Measurements from ENCODE around the gene PAXX. TPM values are rescaled to one million over a fixed set of nuclear protein-coding genes. Genes with fewer than 3 reads are reported as not detected.
"Not testable (repeated sequence)": the region's sequence is repeated elsewhere in the genome, so short reads cannot be mapped to it uniquely, and the experiment has no call there.

Gene PAXX
- total RNA-seq, 1 donor from 2014 or later = 33.1 TPM

GRCh38 chr9:137019891-137020683 is 27.9 kb downstream of the PAXX start:
- ATAC-seq = no peak

GRCh38 chr9:137020771-137021567 is 28.7 kb downstream of the PAXX start:
- no peak for ATAC-seq

GRCh38 chr9:137021568-137021978 is 29.4 kb downstream of the PAXX start:
- ATAC-seq = no peak

DNA sequence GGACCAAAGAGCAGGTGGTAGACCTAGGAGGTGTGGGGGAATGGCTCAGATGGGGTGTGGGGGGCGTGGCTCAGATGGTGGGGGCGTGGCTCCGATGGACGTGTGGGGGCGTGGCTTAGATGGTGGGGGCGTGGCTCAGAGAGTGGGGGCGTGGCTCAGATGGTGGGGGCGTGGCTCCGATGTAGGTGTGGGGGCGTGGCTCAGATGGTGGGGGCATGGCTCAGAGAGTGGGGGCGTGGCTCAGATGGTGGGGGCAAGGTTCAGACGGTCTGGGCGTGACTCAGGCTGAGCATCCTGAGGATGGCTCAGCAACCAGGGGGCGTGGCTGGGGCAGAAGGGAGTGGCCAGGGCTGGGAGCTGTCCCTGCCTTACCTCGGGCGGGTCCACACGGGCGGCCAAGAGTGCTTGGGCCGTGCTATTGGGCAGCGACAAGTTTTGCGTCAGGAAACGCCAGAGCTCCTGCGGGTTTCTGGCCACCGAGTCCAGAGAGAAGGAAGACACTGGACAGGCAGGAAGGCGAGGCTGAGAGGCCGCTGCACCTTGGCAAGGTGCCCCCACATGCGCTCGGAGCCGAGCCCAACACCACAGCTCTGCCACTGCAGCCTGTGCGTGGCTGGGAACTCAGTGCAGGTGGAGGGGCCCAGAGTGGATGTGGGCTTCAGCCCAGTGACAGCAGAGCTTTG is 29.9 kb downstream of the PAXX start:
- peak; percentile 84 for ATAC-seq

- no peak for ATAC-seq
Observed at GRCh38 chr9:137022662-137023008, 30.4 kb downstream of the PAXX start.

GRCh38 chr9:137023157-137023556 is 30.9 kb downstream of the PAXX start:
- ATAC-seq = no peak

DNA sequence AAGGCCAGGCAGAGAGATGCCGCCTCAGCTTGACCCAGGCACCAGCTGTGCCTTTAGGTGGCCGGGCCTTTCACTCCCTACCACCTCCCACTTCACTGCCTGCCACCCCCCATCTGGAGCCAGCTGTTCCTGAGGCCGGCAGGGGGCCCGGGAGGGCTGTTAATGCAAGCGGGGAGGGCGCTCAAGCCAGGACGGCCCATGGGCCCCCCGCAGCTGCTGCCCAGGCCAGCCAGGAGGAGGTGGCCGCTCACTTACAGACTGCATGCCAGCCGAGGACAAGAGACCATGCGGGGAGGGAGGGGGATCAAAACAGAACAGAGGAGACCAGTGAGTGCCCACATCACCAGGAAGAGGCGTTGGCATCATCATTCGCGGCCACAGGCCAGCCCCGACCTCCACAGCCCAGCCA is 31.4 kb downstream of the PAXX start:
- no peak for ATAC-seq

GRCh38 chr9:137025517-137025966 is 33.3 kb downstream of the PAXX start:
- ATAC-seq = peak; percentile 47

DNA sequence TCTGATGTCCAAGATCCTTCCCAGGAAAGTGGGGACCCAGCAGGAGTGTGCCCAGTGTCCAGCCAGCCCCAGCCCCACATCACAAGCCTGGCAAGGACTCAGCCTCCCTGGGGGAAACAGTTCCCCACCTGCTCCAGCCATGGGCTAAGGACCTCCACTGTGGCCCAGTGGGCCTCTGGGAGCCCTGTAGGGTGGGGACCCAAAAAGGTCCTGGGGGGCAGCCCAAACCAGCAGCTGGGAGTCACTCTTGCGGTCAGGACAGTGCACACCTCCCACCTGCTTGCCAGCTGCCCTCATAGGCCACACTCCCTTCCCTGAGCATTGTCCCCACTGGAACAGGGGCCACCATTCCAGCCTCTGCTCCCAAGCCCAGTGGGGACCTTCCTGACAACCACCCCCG is 34.2 kb downstream of the PAXX start:
- ATAC-seq = no peak

GRCh38 chr9:137026828-137027227 is 34.6 kb downstream of the PAXX start:
- ATAC-seq = no peak

- no peak for ATAC-seq
Observed at GRCh38 chr9:137027369-137028262, 35.4 kb downstream of the PAXX start, which contains the start of gene ABCA2. TSS of gene ABCA2 (minus strand) at chr9:137028237. CDS start at chr9:137028140, 97 bp downstream.

DNA sequence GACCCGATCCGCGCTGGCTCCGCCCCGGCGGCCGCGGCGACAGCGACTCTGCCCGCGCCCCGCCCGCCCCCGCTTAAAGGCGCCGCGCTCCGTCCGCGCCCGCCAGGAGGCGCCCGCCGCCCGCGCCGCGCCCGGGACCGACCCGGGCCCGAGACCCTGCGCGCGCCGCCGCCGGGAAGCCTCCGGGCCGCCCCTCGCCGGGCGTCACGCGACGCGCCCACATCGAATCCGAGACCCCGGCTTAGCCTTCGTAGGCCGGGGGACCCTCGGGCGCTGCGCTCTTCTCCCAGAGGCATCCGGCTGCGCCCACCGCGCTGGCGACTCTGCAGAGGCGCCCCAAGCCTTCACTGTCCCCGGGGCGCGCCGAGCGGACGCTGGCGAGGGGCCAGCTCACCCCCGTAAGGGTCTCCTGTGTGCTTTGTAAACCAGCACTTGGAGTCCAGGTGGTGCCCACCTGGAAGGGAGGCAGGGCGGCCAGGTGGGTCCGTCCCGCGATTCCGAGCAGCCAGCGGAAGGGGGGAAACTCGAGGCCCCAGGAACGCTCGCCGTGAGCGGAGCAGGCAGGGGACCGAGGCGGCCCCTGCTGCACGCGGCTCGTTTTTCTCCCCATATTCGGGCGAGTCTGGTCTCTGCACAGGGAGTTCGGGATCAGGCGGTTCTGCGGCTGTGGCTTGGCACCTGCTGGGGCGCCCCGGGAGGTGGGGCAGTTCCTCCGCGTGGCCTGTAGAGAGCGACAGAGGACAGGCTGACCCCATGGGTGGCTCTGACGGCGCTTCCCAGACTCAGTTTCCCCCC is 36.2 kb downstream of the PAXX start:
- ATAC-seq = peak; percentile 45

- peak; percentile 47 for ATAC-seq
Observed at GRCh38 chr9:137029058-137029936, 37.1 kb downstream of the PAXX start.

- ATAC-seq = no peak
Observed at GRCh38 chr9:137030006-137030405, 37.8 kb downstream of the PAXX start.

DNA sequence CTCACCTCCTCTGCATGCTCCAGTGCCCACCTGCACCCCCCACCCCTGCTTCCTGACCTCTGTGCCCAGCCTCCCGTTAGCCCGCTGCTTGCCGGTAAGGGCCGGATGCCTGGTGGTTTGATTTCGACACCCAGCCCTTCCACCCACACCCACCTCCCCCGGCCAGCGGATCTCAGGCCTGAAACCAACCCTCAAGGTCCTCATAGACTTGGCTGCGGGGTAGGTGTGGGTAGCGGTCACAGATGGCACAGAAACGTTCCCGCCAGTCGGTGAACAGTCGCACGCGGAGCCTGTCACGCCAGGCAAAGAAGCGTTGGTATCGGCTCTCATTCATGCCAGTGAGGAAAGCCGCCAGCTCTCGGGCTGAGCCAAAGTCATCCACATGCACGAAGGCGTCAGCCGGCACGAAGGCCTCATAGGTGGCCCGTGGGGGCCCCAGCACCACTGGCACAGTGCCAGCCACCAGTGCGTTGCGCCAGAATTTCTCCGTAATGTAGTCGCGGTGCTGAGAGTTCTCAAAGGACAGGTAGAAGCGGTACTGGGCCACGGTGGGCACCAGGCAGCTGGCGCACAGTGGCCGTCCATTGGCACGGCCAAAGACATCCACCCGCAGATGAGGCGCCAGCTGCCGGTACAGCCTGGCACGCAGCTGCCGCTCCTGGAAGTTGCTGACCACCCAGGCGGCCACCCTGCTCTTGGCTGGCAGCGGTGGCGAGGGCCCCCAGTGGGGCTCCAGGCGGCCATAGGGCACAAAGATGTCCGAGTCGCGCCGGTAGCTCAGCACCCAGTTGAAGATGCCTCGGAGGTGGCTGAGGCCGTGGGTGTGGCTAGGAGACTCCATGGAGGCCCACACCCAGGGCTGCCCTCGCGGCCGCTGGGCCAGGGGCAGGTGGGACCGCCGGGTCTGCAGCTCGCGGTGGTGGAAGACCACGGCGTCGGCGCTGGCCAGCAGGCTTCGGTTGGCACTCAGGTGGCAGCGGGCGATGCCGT is 38.6 kb downstream of the PAXX start:
- no peak for ATAC-seq

DNA sequence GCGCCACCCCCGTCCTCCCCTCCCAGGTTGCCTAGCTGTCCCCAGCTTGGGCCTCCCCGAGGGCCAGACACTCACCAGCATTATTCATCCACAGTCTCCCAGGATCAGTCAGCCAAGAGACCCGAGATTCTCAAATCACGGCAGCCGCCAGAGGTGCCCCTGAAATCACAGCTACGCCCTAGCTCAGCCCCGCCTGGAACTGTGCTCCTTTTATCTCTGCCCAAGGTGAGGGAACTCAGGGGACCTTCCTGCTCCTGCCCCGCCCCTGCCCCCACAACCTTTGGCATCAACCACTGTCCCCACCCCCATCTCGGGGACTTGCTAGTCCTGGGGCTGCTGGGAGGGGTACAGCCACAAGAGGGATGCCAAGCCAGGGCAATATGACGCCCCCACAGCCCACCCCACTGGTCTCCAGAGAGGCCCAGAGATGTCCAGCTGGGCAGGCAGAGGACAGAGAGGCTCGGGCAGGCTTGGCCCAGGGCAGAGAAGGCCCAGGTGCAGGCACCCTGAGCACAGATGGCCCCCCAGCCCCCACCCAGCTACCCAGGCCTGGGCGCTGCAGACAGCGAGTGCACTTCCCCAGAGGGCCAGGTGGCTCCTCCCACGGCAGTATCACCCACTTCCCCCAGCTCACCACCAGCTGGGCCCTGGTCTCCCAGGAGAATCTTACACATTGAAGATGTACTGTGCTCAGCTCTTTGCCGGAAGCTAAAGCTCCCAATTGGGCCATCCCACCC is 39.9 kb downstream of the PAXX start, which contains the start of gene FUT7:
FUT7 (minus strand) TSS at position 185 of the 737 bp plus-strand sequence; CDS start at position 88, 97 bp downstream.
- no peak for ATAC-seq

GRCh38 chr9:137032858-137033257 is 40.6 kb downstream of the PAXX start:
- no peak for ATAC-seq

- ATAC-seq = not testable (repeated sequence)
Observed at GRCh38 chr9:137033481-137033880, 41.3 kb downstream of the PAXX start.

Data from esophagus mucosa (tissue), 1 donor.